GM18526 (cell line): Measurements from ENCODE around the gene TMCC1.

Source experiments
- POLR2A ChIP-seq: IDR thresholded peaks from 3 replicates; pipeline ENCODE4 v1.6.1; 2011; ENCODE audit not compliant: insufficient read length; ENCODE audit errors: extremely low read depth

The TMCC1 gene

DNA sequence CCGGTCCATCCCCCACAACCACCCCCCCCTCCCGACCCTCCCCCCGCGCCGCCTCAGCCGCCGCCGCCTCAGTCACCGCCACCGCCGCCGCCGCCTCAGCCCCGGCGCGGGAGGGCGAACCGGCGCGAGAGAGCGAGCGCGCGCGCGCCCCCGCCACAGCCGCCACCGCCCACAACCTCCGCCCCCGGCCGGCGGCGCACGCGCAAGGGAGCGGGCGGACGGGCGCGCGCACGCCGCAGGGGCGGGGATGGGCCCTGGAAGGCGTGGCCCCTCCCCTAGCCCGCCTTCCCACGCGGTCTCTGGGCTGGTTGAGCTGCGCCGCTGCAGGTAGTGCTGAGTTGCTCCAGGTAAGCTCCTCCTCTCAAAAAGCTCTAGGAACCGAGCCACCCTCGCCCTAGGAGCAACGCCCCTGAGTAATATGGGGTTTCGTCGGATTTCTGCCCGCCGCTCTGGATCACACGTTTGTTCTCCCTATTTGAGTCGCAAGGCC is at the start of gene TMCC1:
Gene TMCC1, minus strand, starts transcription at position 131 of the 490 bp plus-strand sequence.
- TF ChIP-seq POLR2A = peak; percentile 40

DNA sequence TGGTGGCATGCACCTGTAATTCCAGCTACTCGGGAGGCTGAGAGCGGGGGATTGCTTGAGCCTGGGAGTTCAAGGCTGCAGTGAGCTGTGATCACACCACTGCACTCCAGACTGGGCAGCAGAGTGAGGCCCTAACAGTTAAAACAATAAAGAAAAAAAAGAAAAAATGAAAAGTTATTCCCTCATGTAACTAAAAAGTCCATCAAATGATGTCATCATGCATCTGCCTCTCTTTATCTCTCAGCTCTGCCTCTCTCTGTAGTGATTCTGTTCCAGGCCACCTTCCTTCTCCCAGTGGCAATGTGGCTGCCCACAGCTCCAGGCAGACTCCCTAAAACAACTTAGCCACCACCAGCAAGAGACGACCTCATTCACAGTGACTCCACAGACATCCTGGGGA is 49.5 kb upstream of the TMCC1 start:
- TF ChIP-seq POLR2A = no peak

DNA sequence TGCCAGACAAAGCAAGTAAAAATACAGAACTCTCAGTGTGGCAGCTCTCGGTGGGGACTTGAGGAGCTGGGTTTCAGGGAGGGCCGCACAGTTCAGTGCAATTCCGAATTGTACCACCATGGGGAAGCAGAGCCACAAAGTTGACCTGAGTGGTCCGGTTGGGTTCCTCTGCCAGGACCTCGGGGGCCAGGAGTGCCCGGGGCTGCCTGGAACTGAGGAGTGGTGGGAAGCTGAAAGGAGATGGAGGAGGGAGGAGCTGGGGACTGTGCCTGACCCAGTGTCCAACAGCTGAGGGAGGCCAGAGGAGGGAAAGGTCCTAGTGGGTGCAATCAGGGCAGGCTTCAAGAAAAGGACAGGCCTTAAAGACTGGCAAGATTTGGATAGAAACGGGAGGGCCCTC is 48.8 kb upstream of the TMCC1 start:
- no peak for TF ChIP-seq POLR2A

DNA sequence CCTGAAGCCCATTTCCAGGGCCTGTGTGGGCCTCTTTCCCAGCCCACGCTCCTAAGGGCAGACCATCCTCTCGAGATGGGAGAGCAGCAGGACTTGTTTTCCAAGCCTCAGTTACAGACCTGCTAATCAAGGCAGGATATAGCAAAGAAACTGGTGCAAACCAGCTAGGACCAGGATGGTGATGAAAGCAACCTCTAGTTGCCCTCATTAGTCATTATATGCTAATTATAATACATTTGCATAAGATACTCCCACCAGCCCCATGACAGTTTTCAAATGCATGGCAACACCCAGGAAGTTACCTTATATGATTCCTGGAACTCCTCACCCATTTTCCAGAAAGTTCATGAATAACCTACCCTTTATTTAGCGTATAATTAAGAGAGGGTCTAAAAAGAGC is 46.6 kb upstream of the TMCC1 start:
- TF ChIP-seq POLR2A = no peak

DNA sequence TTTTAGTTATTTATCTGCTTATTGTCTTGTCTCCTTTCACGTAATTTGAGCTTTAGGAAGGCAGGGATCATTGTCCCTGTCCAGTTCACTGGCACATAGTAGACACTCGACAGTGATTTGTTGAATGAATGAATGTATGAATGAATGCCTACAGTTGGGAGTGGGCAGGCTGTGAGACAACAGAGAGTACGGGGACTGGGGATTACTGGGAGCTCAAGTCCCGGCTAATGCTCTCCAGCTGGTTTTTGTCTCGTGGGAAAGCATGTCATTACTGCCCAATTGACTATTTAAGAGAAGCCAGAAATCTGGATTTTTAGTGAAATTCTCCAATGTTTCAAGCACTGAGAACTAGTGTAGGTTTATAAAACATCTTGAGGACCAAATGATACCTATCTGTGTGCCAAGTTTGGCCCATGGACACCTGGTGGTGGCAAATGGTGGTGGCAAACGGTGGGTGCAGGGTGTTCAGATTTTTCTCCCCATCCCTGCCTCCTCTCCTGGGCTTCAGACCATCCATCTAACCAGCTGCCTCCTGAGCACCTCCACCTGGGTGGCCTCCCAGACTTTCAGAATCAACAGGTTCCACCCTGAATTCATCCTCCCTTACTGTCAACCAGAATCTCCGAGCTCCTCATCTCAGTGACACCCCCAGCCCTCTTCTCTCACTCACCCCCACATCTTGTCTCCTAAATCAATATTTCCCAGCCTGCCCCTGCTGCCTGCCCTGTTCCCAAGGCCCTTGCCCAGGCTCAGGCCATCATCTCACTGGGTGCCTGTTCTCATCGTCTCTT is 44.8 kb upstream of the TMCC1 start:
- TF ChIP-seq POLR2A = no peak

DNA sequence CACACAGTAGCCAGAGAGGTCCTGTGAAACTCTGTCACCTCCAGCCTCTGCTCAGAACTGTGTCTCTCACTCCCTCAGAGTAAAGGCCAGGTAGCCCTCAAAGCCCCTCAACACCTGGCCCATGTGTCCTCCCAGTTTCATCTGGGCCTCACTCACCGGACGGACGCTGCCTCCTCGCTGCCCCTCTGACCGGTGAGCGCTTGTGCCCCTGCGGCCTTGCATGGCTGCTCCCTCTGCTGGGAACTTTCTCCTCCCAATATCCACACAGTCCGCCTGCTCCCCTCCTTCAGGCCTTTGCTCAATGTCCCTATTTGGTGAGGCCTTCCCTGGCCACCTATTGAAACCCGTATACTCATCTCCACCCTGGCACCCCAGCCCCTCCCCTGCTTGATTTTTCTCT is 44.2 kb upstream of the TMCC1 start:
- no peak for TF ChIP-seq POLR2A

DNA sequence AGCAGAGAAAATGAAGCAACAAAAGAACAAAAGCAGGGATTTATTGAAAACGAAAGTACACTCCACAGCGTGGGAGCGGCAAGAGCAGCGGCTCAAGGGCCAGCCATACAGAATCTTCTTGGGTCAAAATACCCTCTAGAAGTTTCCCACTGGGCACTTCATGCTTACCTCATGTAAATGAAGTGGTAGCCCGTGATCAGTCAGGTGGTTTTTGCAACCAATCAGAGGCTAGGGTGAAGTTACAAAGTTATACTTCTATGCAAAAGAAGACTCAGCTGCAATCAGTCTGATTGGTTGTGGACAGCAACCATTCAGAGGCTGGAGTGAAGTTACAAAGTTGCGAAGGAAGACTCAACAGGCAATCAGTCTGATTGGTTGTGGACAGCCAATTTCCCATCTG is 43.2 kb upstream of the TMCC1 start:
- TF ChIP-seq POLR2A = no peak

DNA sequence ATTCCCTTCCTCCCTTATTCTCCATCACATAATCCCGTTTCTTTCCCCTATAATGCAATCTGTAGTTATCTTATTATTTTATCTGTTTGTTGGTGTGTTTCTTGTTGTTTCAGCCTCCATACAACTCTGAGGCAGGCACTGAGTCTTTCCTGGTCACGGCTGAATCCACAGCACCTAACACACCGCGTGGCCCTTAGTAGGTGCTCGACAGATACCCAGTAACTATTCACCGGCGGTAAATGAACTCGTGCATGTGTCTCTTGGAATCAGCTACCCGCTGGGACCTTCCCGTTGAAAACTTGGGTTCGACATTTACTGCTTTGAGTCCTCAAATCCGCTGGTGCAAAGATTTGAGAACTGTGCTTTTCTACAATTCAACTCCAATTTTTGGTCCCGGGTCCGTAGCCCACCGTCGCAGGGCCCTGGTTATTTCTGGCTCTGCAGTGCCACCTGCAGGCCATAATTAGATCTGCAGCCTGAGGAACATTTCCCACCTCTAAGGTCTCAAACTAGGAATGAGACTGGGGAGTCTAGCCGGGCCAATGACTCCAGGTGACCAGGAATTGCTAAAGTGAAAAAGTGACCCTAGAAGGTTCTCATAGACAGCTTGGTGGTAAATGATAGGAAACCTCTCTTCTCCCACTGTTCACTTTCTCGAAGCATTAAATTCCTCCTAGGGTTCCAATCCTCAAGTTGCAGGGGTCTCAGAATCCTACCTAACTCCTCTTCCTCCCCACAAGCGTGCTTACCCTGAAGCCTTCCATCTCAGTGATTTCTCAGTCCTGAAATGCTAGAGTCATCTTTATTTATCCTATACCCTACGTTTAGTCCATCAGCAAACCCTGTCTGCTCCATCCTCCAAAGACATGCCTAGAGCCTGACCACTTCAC is 41.0 kb upstream of the TMCC1 start:
- TF ChIP-seq POLR2A = no peak

DNA sequence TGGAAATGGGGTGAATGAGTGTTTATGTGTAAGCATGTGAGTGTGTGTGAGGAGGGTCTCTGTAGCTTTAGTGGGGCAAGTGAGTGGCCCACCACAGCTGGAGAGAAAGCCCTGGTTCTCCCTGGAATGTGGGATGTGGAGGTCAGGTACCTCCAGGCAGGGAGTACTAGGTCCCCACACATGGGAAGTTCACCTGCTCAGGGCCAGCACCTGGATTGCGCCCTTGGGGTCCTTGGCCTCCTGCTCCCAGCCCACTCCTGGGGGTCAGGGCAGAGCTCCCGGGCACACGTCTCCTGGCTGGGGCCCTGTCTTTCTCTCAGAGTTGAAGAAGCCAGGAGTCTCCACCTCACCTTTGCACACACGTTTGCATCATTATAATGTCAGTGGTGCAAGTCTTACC is 40.0 kb upstream of the TMCC1 start:
- TF ChIP-seq POLR2A = no peak

DNA sequence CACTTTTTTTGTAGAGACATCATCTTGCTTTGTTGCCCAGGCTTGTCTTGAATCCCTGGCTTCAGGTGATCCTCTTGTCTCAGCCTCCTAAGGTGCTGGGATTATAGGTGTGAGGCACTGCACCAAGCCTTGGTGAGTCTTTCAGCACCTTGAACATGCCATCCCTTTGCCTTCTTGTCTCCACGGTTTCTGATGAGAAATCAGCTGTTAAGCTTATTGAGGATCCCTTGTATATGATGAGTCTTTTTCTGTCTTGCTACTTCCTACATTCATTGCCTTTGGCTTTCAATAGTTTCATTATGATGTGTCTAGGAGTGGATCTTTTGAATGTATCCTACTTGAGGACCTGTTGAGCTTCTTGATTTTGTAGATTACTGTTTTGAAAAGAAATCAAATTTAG is 35.9 kb upstream of the TMCC1 start:
- no peak for TF ChIP-seq POLR2A

DNA sequence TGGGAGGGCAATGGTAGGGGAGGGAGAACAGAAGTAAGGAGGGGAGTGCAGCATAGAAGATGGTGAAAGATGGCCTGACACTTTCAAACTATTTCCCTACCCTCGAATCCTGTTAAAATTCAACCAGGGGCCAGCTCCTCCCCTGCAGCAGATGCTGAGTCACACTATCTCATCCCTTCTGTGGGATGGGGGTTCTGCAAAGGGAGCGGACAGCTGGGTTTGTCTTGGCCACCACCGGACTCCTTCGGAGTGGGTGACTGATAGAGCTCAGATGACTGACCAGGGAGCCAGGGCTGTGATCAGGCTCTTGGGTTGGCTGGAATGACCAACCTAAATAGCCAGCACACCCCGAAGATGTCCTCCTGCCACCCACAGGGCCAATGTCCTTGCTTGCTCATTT is 33.6 kb upstream of the TMCC1 start:
- TF ChIP-seq POLR2A = no peak

DNA sequence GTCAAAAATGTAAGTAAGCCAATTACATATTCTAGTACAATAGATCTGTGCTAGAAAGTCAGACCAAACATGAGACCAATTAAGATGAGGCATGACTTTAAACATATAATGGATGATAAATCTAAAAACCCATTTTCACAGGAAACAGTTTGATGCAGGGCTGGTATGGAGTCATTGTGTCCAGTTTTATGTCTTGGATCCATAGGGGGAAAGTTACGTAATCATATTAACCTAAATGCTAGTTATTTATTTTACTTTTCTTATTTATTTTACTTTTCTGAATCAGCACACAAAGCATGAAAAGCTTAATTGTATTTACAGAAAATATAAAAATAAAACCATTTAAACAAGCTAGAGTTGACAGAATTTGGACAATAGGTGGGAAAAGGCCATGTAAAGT is 26.3 kb upstream of the TMCC1 start:
- no peak for TF ChIP-seq POLR2A

DNA sequence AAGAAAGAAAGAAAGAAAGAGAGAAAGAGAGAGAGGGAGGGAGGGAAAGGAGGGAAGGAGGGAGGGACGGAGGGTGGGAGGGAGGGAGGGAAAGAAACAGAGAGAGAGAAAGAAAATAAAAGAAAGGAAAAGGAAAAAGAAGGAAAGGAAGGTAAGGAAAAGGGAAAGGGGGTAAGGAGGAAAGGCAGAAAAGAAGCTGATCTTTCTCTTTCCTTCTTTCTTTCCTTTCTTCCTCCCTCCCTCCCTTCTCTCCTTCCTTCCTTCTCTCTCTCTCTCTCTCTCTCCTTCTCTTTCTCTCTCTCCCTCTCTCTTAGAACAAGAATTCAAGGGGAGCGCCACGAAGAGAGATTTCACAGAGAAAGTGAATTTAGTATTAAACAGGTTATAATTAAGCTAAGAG is 25.8 kb upstream of the TMCC1 start:
- TF ChIP-seq POLR2A = no peak

DNA sequence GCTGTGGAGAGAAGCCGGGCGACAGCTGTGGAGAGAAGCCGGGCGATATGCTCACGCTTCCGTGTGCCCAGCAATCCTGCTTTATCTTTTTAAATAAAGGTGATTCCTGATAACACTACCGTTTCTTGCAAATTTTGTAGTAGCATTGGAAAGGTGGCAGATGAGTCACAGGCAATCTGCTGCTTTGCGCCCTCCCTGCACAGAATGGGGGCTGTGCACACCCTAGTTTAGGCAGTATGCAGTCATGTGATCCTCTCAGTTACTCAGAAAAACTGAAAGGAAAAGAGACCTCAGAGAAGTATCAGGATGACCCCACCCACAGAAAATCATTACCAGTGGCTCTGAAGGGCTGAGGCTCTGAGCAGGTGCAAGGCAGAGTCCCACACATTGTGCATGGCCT is 24.9 kb upstream of the TMCC1 start:
- no peak for TF ChIP-seq POLR2A

DNA sequence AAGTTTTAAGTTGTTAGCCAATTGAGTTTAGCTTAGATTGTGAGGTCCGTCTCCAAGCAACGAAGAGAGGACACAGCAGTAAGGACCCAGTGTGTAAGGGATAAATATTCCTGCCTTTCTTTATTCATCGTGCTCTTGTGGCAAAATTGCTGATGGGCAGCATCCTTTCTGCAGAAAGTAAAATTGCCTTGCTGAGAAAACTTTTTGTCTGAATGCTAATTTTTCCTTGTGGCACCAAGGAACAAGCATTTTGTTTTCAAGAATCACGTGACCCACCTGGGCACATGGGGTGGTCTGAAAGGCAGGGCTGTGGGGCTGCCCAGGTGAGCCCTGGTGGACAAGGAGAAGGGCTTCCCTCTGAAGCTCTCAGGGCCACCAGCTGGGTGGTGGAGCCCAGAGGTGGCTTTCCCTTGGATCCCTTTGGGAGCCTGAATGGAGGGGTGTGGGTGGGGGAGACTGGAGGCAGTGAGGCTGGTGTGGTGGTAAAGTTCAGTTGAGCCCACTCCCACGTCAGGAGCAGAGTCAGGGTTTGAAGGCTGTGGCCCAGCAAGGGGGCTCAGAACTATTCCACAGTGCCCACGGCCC is 24.0 kb upstream of the TMCC1 start:
- no peak for TF ChIP-seq POLR2A

DNA sequence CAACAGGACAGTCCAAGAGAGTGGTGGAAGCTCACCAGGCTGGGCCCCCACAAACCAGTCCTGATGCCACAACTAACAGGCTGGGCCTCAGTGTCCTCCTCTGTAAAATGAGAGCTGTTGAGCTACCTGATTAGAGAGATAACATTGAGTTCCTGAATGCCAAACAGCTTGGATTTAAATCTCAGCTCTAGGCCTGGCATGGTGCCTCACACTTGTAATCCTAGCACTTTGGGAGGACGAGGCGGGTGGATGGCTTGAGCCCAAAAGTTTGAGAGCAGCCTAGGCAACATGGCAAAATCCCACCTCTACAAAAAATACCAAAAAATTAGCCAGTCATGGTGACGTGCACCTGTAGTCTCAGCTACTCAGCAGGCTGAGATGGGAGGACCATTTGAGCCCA is 20.1 kb upstream of the TMCC1 start:
- no peak for TF ChIP-seq POLR2A

DNA sequence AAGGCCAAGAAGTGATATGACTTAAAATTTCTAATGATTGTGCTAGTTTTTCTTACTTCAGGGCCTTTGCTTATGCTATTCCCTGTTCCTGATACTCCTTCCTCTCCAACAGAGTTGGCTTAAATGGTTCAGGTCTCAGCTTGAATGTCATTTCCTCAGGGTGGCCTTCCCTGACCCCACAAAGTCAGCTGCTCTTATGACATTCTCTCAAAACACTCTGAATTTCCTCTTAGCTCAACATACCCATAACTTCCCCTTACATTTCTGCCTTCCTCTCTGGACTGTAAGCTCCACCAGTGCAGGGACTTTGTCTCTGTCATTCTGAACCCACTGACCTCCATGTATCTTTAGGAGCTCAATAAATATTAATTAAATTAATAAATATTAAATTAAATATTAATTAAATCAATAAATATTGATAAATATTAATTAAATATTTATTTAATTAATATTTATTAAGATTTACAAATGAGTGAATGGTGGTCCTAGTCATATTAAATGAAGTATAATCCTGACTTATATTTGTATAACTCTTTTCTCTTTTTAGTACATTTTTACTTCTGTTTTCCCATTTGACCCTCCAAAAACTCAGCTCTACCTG is 17.9 kb upstream of the TMCC1 start:
- no peak for TF ChIP-seq POLR2A
